Measurements from ENCODE around the gene RAB11B.
"Not testable (repeated sequence)": the region's sequence is repeated elsewhere in the genome, so short reads cannot be mapped to it uniquely, and the experiment has no call there.

The RAB11B gene

DNA sequence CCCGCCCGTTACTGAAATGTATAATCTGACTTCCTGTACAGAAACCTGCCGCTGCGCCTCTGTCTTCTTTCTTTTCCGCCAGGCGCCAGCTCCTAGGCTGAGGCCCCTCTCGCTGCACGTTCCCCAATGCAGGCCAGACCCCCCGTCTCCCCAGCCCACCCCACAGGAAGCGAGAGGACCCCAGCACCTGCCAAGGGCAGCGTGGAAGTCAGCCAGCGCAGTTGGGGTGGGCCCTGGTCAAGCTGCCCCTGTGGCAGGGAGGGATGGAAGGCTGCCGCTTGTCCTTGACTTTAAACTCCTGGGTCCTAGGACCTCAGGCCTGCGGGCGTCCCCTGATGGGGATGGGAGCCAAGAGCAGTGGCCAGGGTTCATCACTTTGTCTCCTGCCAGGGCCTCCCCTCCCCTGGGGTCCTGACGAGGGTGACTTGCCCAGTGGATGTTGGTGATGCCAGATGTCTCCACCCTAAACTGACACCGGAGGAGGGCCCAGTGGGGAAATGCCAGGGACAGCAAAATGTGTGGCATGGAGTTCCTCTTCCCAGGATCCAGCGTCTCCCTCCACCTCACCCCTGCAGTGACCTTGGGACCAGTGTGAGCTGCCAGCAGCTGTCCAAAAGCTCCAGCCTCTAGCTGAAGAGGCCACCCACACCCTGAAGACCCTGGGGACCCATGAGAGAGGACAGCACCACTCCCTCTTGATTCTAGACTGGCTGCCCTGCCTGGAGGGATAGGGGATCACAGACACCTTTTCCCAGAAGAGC is 14.4 kb downstream of the RAB11B start:
- no peak for DNase-seq (ENCODE audit: extremely low read depth, low read depth)
- TF ChIP-seq CTCF (IDR thresholded peaks at IDR 0.05; ENCODE audit: low read depth, low read length, missing control alignments), result no peak
- H3K4me3 ChIP-seq (replicated peaks; ENCODE audit: low read depth, low read length), result no peak overlapping the region

GRCh38 chr19:8410718-8411117 is 20.6 kb downstream of the RAB11B start:
- DNase-seq (ENCODE audit: extremely low read depth, low read depth), result not testable (repeated sequence)

DNA sequence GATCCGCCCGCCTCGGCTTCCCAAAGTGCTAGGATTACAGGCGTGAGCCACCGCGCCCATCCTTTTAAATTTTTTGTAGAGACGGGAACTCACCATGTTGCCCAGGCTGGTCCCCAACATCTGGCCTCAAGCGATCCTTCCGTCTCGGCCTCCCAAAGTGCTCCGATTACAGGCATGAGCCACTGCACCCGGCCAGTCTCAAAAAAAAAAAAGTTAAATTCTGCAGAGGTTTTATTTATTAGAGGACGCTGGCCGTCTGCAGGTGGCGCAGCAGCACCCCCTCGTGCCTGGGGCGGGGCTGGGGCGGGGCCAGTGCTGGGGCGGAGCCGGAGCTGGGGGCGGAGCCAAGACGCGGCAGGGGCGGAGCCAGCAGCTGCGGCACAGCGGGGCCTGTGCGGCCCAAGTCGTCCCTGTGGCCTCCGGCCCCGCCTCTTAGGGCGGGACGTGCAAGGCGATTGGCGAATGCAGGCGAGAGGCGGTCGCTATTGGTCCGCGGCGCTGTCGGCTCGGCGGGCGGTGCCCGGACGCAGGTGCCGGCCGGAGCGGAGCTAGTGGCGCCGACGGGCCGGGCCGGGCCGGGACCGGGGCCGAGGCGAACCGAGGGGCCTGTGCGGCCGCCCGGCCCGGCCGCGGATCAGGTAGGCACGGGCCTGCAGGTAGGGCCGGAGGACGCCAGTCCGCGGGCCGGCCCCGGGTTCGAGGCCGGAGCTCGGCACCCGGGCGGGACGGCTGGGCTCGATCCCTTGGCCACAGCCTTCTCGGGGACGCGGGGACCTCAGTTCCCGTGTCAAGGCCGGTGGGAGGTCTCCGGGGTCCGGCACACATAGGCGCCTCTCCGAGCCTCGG is 22.8 kb downstream of the RAB11B start, which contains the start of gene MARCHF2:
MARCHF2 (plus strand) TSS at position 523 of the 846 bp plus-strand sequence. CDS start 8,536 bp downstream, outside the sequence.
- TF ChIP-seq CTCF (IDR thresholded peaks at IDR 0.05; ENCODE audit: low read depth, low read length, missing control alignments), result peak; percentile 47

More at GRCh38 chr19:8410718-8411117, 20.6 kb downstream of the RAB11B start:
- H3K4me3 ChIP-seq (replicated peaks; ENCODE audit: low read depth, low read length), result not testable (repeated sequence)

DNA sequence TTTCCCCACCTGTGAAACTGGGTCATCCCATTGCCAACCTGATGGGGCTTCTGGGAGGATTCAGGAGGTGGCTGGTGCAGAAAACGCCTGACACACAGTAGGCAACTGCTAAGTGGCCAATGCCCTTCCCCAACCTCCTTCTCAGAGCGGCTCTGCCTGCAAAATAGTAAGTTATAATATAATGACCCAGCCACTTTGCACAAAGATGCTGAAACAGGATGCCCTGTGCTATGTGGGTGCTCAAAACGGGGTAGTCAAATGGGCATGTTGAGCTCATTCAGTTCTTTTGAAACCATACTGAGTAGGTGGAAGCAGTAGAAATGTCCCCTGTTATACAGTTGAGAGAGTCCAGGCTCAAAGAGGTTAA is 23.5 kb downstream of the RAB11B start:
- peak overlapping the region; percentile 55 for H3K4me3 ChIP-seq (replicated peaks; ENCODE audit: low read depth, low read length)
- TF ChIP-seq CTCF (IDR thresholded peaks at IDR 0.05; ENCODE audit: low read depth, low read length, missing control alignments), result no peak
- DNase-seq (ENCODE audit: extremely low read depth, low read depth), result no peak

More for the DNA sequence above, 22.8 kb downstream of the RAB11B start, which contains the start of gene MARCHF2:
- DNase-seq (ENCODE audit: extremely low read depth, low read depth), result peak; percentile 74
- peak within 1 kb of the TSS; percentile 55 for H3K4me3 ChIP-seq (replicated peaks; ENCODE audit: low read depth, low read length)

DNA sequence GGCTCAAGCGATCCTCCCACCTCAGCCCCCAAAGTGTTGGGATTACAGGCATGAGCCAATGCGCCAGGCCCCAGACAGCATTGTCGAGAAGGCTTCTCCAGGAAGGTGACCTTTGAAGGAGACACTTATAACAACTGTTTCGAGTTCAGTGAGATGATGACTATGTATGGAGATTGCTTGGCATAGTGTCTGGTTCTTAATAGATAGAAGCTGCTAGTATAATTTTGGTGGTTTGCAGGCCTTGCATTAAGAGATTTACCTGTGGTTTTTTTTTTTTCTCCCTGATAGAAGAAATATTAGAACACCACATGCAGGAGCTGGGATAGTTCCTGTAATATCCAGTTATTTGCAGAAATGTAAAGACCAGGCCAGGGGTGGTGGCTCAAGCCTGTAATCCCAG is 26.6 kb downstream of the RAB11B start:
- no peak for DNase-seq (ENCODE audit: extremely low read depth, low read depth)
- H3K4me3 ChIP-seq (replicated peaks; ENCODE audit: low read depth, low read length), result no peak overlapping the region
- no peak for TF ChIP-seq CTCF (IDR thresholded peaks at IDR 0.05; ENCODE audit: low read depth, low read length, missing control alignments)

DNA sequence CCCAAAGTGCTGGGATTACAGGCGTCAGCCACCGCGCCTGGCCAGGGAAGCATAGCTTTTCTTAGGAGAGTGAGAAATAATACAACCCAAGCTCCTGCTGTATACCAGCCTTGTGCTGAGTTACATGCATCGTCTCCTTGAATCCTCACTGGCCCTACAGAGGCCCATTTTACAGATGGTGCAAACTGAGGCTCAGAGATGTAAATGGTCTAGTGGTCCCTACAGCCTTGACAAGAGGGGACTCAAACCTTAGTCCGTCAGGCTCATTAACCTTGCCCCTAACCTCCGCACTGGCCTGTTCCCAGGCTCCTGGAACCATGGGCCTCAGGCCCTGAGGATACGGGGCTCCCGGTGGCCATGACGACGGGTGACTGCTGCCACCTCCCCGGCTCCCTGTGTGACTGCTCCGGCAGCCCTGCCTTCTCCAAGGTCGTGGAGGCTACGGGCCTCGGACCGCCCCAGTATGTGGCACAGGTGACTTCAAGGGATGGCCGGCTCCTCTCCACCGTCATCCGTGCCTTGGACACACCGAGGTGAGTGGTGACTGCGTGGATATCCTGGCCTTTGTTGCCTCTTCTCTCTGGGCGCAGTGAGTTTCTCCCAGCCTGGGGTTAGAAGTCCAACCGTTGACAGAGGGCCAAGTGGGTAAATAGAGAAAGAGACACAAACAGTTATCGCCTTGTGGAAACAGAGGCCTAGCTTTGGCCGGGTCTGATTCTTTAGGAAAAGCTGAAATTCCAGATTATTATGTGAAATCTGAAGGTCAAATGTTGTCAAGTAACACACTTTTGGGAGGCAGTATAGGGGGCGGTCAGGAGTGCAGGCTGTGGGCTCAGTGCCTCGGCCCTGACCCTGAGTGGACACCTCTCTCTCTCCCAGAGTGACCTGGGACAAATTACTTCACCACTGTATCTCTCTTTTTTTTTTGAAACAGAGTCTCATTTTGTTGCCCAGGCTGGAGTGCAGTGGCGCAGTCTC is 31.6 kb downstream of the RAB11B start:
- no peak for TF ChIP-seq CTCF (IDR thresholded peaks at IDR 0.05; ENCODE audit: low read depth, low read length, missing control alignments)
- no peak overlapping the region for H3K4me3 ChIP-seq (replicated peaks; ENCODE audit: low read depth, low read length)
- no peak for DNase-seq (ENCODE audit: extremely low read depth, low read depth)

Measured in HFF-Myc (cell line).